Testis (tissue), 2 donors: Measurements from ENCODE around the gene NLGN1.

Source experiments
- POLR2A ChIP-seq: fragments of 450-650 bp; IDR thresholded peaks from one replicate; pipeline ENCODE4 v1.6.1; 2017; ENCODE audit warnings: antibody characterized with exemption, mild to moderate bottlenecking, moderate library complexity
- TF ChIP-seq, protein P1 (sequence below), 3 experiments: fragments of 450-650 bp in 2 of 3; fragments of 200-600 bp in 1 of 3; sonication (generic) in 1 of 3; IDR thresholded peaks; one replicate each; pipeline ENCODE4 v1.5.1; 2016 to 2019; ENCODE audit warnings: antibody characterized with exemption in 3 of 3, mild to moderate bottlenecking in 2 of 3, moderate library complexity in 1 of 3

DNA sequence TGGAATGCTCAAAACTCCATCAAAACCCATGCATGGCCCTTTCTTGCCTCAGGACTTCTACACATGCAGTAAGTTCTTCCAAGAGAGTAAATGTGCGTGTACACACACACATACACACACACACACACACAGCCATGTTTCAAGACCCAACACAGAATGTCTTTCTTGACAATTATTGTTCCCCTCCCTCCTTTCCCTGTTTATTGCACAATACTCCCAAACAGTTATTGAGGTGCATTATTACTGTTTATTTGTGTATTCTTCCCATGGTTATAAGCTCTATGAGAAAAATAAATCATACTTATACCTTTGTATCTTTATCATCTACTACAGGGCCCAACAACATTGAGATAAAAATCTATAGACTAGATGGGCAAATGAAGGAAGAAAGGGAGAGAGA, 937.8 kb downstream of the NLGN1 start:
- TF ChIP-seq, protein P1, sequence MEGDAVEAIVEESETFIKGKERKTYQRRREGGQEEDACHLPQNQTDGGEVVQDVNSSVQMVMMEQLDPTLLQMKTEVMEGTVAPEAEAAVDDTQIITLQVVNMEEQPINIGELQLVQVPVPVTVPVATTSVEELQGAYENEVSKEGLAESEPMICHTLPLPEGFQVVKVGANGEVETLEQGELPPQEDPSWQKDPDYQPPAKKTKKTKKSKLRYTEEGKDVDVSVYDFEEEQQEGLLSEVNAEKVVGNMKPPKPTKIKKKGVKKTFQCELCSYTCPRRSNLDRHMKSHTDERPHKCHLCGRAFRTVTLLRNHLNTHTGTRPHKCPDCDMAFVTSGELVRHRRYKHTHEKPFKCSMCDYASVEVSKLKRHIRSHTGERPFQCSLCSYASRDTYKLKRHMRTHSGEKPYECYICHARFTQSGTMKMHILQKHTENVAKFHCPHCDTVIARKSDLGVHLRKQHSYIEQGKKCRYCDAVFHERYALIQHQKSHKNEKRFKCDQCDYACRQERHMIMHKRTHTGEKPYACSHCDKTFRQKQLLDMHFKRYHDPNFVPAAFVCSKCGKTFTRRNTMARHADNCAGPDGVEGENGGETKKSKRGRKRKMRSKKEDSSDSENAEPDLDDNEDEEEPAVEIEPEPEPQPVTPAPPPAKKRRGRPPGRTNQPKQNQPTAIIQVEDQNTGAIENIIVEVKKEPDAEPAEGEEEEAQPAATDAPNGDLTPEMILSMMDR (IDR thresholded peaks at IDR 0.05) = no peak
- no peak for TF ChIP-seq POLR2A
